A673 (cell line): Measurements from ENCODE around the gene NACC2.

Experiments used
- EZH2 ChIP-seq: fragments of 200-600 bp; sonication (generic); IDR thresholded peaks from 2 replicates; pipeline ENCODE4 v1.6.1; 2017; ENCODE audit warnings: borderline replicate concordance, low read depth, mild to moderate bottlenecking, mixed read lengths, antibody characterized with exemption, low read length; ENCODE audit not compliant: poor library complexity, severe bottlenecking
- TF ChIP-seq, protein P1 (sequence below): fragments of 300-800, 200-600 bp; sonication (generic); conservative IDR thresholded peaks from 2 replicates; pipeline ENCODE4 v1.5.1; 2017; ENCODE audit warnings: low read depth, mild to moderate bottlenecking, antibody characterized with exemption, low read length, moderate library complexity, mixed read lengths

DNA sequence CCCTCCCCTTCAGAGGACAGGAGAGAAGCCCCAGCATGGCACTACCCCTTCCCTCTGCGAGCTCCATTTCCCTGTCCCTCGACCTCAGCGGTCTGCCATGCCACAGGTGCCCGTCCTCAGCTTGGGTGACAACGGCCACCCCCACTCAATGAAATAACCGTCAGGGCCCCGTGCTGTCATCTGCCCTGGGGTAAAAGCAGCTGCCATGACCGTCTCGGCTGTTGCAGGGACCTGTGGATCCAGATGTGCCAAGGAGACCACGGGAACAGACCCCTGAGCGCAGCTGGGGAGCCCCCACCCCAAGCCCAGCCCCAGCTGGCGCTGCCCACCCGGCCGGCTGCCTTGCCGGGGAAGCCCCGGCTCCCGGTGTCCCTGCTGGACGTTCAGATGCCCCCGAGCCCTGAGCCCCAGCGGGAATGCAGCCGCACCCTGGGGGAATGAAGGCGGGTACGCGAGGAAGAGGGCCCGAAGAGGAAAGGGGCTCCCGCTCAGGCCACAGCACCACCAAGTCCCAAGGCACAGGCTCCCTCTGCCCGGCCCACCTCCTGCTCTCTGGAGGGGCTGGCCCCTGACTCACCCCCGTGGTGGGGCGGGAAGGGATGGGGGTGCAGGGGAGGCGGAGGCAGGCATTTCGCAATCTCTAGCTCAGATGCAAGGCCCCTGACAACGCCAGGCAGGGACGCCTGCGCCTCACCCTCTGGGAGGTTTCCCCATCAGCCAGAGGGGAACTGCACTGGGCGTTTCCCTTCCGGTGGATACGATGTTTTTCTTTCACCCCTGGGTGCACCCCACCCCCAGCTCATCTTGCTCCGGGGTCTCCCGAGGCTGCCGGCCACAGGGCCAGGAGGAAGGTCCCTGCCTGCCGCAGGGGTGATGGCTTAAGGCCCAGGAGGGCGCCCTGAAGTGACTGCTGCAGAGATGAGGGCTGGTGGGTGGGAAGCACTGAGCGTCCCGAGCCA, 49.2 kb downstream of the NACC2 start:
- TF ChIP-seq, protein P1, sequence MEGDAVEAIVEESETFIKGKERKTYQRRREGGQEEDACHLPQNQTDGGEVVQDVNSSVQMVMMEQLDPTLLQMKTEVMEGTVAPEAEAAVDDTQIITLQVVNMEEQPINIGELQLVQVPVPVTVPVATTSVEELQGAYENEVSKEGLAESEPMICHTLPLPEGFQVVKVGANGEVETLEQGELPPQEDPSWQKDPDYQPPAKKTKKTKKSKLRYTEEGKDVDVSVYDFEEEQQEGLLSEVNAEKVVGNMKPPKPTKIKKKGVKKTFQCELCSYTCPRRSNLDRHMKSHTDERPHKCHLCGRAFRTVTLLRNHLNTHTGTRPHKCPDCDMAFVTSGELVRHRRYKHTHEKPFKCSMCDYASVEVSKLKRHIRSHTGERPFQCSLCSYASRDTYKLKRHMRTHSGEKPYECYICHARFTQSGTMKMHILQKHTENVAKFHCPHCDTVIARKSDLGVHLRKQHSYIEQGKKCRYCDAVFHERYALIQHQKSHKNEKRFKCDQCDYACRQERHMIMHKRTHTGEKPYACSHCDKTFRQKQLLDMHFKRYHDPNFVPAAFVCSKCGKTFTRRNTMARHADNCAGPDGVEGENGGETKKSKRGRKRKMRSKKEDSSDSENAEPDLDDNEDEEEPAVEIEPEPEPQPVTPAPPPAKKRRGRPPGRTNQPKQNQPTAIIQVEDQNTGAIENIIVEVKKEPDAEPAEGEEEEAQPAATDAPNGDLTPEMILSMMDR, result no peak
- no peak for TF ChIP-seq EZH2
